ENCODE results near the gene PRKG1. TPM values are rescaled to one million over a fixed set of nuclear protein-coding genes. Genes with fewer than 3 reads are reported as not detected.

PRKG1 gene
- total RNA-seq, 4 donors from 2014 or later, result 1.2 to 6.5 (median 2.7) TPM

GRCh38 chr10:51698473-51699063 is 624.3 kb downstream of the PRKG1 start:
- no peaks in the 10 kb centered on the region for H3K9me3 ChIP-seq
- peak overlapping the region; percentile 97 for H3K27ac ChIP-seq
- TF ChIP-seq POLR2A (IDR thresholded peaks at IDR 0.05) (no peak), EP300 (IDR thresholded peaks at IDR 0.05) (no peak), CTCF (IDR thresholded peaks at IDR 0.05) (no peak), POLR2AphosphoS5 (IDR thresholded peaks at IDR 0.05) (no peak)
- no peak for DNase-seq (ENCODE audit: low spot score in 2 of 2)
- peaks cover 42% of the 10 kb centered on the region for H3K4me1 ChIP-seq
- peak overlapping the region; percentile 76 for H3K4me3 ChIP-seq
- peaks cover 5% of the 10 kb centered on the region for H3K36me3 ChIP-seq
- no peaks in the 10 kb centered on the region for H3K27me3 ChIP-seq
- WGBS, result 84% methylated on average over 5 of the region's 8 CpGs

DNA sequence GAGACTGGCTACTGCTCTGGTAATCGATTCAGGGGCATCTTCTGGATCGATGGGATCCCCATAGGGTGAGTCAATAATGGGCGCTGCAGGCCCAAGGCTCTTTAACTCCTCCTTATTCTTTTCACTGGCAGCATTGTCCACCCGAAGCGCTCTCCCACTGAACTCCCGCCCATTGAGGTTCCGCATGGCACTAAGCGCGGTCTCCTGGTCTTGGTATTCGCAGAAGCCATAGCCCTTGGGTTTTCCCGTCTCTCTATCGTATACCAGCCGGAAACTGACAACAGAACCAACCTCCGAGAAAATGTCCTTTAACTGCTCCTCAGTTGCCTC is 624.8 kb downstream of the PRKG1 start:
- Histone ChIP-seq H3K4me3 (peak overlapping the region; percentile 76), H3K27ac (peak overlapping the region; percentile 97), H3K27me3 (no peaks in the 10 kb centered on the region), H3K4me1 (peaks cover 42% of the 10 kb centered on the region), H3K9me3 (no peaks in the 10 kb centered on the region), H3K36me3 (peaks cover 5% of the 10 kb centered on the region)
- 0% methylated on average over 14 of the region's 14 CpGs for WGBS
- DNase-seq (ENCODE audit: low spot score in 2 of 2), result peak in 1 of 2 donors; percentile 67
- no peak for TF ChIP-seq POLR2A (IDR thresholded peaks at IDR 0.05)
- no peak for TF ChIP-seq EP300 (IDR thresholded peaks at IDR 0.05)
- no peak for TF ChIP-seq POLR2AphosphoS5 (IDR thresholded peaks at IDR 0.05)
- no peak for TF ChIP-seq CTCF (IDR thresholded peaks at IDR 0.05)

DNA sequence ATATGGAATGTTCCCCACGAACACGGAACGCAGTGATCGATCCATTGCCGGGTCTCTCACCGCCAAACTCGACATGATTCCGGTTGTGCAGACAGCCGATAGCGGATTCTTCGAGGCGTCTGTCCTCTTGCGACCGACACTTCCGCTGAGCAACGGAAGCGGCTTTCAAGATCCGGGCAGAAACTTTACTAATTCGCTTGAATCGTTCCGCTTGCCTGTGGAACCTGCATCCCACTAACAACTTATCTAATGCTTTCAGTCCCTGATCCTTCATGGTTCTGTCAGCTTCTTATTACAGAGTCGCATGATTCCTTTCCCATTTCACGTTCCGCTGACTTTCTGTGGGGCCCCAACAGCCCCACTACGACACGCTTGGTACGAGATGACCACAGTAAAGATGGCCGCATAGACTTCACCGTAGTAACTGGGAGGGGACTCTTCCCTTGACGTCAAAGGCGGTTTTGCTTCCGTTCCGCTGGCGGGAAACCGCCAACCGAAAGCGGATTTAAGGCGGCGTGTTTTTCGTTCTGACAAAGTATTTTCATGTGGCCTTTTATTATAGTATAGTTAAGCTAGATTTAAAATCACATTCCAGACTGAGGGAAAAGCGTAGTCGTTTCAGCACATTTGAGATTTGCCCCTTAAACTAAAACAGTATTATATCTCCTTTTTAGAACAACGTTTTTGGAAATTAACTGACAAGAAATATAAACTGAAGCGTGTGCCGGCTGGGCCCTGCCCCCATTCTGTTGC is 625.4 kb downstream of the PRKG1 start, which contains the start of gene CSTF2T:
Gene CSTF2T, minus strand, starts transcription at position 121 of the 753 bp plus-strand sequence. Its CDS starts 46 bp downstream, at position 75.
- H3K4me1 ChIP-seq, result peaks cover 42% of the 10 kb centered on the region

DNA sequence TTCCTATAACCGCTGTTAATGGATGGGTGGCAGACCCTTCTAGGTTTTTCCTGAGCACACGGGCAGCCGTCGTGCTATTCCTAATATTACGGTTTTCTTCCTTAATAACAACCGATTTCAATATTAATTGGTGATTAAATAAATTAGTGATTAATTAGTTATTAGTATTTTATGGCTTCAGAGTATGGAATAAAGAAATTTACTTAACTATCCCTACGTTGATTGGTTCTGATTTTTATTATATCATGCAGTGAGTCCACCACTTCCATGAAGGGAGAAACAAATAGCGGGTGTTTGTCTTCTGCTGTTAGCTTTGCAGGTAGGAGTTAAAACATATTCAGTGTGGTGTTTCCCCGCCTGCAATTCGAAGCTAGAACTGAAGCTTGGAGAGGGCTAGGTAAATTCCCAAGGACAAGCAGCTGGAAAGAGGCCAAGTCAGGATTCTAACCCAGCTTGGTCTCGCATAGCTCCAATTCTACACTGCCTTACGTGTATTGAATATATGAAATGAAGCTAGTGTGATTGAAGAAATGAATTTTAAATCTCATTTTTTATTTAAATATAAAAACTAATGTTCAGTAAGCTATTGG is 626.0 kb downstream of the PRKG1 start:
- DNase-seq (ENCODE audit: low spot score in 2 of 2), result no peak
- TF ChIP-seq POLR2AphosphoS5 (IDR thresholded peaks at IDR 0.05) (no peak), EP300 (IDR thresholded peaks at IDR 0.05) (no peak), POLR2A (IDR thresholded peaks at IDR 0.05) (no peak), CTCF (IDR thresholded peaks at IDR 0.05) (no peak)
- Histone ChIP-seq H3K27me3 (no peaks in the 10 kb centered on the region), H3K27ac (peak overlapping the region; percentile 97), H3K4me3 (peak overlapping the region; percentile 76), H3K36me3 (peaks cover 5% of the 10 kb centered on the region), H3K9me3 (no peaks in the 10 kb centered on the region), H3K4me1 (peaks cover 42% of the 10 kb centered on the region)
- 16% methylated on average over 12 of the region's 12 CpGs for WGBS

More for the DNA sequence above, 625.4 kb downstream of the PRKG1 start, which contains the start of gene CSTF2T:
- peaks cover 5% of the 10 kb centered on the region for H3K36me3 ChIP-seq
- peak within 1 kb of the TSS; percentile 76 for H3K4me3 ChIP-seq
- peak within 1 kb of the TSS; percentile 97 for H3K27ac ChIP-seq
- no peaks in the 10 kb centered on the region for H3K9me3 ChIP-seq
- under 1% methylated on average over 45 of the region's 45 CpGs for WGBS
- peak; percentile 90 to 91 for DNase-seq (ENCODE audit: low spot score in 2 of 2)
- TF ChIP-seq POLR2AphosphoS5 (IDR thresholded peaks at IDR 0.05), result peak; percentile 25 to 80 (median 71)
- TF ChIP-seq CTCF (IDR thresholded peaks at IDR 0.05), result no peak
- peak in 1 of 2 donors; percentile 58 for TF ChIP-seq POLR2A (IDR thresholded peaks at IDR 0.05)
- TF ChIP-seq EP300 (IDR thresholded peaks at IDR 0.05), result no peak
- no peaks in the 10 kb centered on the region for H3K27me3 ChIP-seq

GRCh38 chr10:51705774-51706173 is 631.5 kb downstream of the PRKG1 start:
- WGBS, result 45% methylated on average over 3 of the region's 3 CpGs
- no peak overlapping the region for H3K27ac ChIP-seq
- TF ChIP-seq EP300 (IDR thresholded peaks at IDR 0.05) (no peak), POLR2A (IDR thresholded peaks at IDR 0.05) (no peak), POLR2AphosphoS5 (IDR thresholded peaks at IDR 0.05) (no peak), CTCF (IDR thresholded peaks at IDR 0.05) (no peak)
- peaks cover 6% of the 10 kb centered on the region for H3K4me1 ChIP-seq
- no peaks in the 10 kb centered on the region for H3K27me3 ChIP-seq
- H3K36me3 ChIP-seq, result no peaks in the 10 kb centered on the region
- no peak for DNase-seq (ENCODE audit: low spot score in 2 of 2)
- no peak overlapping the region for H3K4me3 ChIP-seq
- no peaks in the 10 kb centered on the region for H3K9me3 ChIP-seq
